Fibroblast of skin of right quadriceps (primary cell): Measurements from ENCODE around the gene SLC16A5.
"Not testable (repeated sequence)": the region's sequence is repeated elsewhere in the genome, so short reads cannot be mapped to it uniquely, and the experiment has no call there.

Experiments
- DNase-seq: peaks from one replicate; pipeline ENCODE4 v3.0.0-alpha.2; 2013

Gene SLC16A5

GRCh38 chr17:75135946-75136345, 48.2 kb downstream of the SLC16A5 start:
- DNase-seq = no peak

DNA sequence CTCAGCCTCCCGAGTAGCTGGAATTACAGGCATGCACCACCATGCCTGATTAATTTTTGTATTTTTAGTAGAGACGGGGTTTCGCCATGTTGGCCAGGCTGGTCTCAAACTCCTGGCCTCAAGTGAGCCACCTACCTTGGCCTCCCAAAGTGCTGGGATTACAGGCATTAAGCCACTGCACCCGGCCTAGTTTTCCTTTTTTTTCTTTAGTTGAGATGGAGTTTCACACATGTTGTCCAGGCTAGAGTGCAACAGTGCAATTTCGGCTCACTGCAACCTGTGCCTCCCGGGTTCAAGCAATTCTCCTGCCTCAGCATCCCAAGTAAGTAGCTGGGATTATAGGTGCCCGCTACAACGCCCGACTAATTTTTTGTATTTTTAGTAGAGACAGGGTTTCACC, 50.0 kb downstream of the SLC16A5 start:
- DNase-seq = not testable (repeated sequence)

DNA sequence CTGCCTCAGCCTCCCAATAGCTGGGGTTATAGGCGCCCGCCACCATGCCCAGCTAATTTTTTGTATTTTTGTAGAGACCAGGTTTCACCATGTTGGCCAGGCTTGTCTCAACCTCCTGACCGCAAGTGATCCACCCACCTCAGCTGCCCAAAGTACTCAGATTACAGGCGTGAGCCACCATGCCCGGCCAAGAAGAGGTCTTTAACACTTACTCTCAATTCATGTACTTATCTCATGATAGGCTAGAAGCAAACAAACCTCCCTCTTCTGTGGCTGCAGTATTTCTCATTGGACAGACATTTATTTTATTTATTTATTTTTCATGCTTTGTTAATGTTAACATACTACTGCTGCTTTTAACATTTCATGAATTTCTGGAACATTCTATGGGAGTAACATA, 50.8 kb downstream of the SLC16A5 start:
- no peak for DNase-seq

- DNase-seq = no peak
These were observed 54.6 kb downstream of the SLC16A5 start for GRCh38 chr17:75142236-75142971.

DNA sequence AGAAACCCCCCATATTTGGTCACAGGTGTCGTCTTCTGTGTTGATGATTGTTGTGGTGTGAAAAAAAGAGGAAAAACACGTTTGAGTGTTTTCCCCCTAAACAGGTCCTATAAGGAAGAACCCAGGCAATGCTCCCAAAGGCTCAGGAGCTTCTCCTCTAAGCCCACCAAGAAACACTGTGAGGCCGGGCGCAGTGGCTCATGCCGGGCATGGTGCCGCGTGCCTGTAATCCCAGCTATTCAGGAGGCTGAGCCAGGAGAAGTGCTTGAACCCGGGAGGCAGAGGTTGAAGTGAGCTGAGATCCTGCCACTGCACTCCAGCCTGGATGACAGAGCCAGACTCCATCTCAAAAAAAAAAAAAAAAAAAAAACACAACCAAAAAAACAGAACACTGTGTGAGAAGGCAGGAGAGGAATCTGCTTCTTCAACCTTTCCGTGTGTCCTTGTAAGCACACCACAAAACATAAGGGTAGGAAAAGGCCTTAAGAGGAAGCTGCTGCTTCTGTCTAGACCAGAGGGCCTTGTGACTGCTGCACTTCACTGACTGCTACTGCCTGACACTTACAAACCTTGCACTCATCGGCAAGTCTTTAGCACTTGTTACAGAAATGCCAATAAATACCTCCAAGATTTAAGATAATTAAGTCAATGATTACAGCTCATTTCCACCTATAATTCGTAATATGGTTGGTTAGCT, 57.2 kb downstream of the SLC16A5 start:
- no peak for DNase-seq

DNA sequence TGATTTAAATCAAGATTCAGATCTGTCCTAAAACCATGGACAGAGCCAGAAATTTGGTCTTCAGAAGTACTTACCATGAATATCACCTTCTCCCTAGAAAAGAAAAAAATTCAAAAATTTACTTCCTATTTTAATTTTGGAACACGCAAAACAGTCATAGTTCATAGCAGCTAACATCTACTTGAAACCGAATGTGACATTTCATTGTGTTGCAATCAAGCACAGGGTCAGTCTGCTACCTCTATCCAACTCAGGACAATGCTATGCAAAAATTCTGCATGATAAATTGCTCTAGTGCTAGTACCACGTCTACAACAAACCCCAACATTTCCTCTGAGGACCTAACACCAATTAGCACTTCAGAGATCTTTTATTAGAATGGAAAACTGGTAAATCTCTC, 58.8 kb downstream of the SLC16A5 start:
- no peak for DNase-seq

GRCh38 chr17:75147878-75148546, 60.3 kb downstream of the SLC16A5 start:
- no peak for DNase-seq

DNA sequence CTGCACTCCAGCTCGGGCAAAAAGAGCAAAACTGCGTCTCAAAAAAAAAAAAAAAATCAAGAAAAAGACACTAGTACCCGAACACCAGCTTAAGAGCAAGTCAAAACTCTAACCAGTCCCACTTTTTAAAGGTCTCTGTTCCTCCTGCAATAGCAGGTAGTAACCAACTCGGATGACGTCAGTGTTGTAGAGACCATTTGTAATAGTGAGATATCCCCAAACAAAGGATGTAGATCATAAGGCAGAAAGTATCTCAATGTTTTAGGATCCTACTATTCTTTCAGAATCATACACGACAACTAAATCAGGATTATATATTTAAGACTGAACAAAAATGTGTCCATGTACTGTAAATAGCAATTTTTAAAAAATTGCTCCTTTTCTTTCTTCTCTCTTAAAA, 64.2 kb downstream of the SLC16A5 start:
- DNase-seq = no peak

- DNase-seq = no peak
These were observed 64.8 kb downstream of the SLC16A5 start for GRCh38 chr17:75152523-75152921.

- DNase-seq = peak; percentile 26
These were observed 65.4 kb downstream of the SLC16A5 start for GRCh38 chr17:75152922-75153779.

GRCh38 chr17:75153780-75154194, 66.0 kb downstream of the SLC16A5 start:
- no peak for DNase-seq

- DNase-seq = peak; percentile 99
These were observed 66.7 kb downstream of the SLC16A5 start, which contains the start of gene JPT1 for GRCh38 chr17:75154195-75155106. JPT1 (minus strand) TSS chr17:75154512; CDS start chr17:75154397, 115 bp downstream.

- no peak for DNase-seq
These were observed 67.4 kb downstream of the SLC16A5 start for GRCh38 chr17:75155191-75155601.
